Left lung (tissue), 14 donors: ENCODE results near the gene GOLGA3. TPM values are rescaled to one million over a fixed set of nuclear protein-coding genes. Genes with fewer than 3 reads are reported as not detected.
"Not testable (repeated sequence)": the region's sequence is repeated elsewhere in the genome, so short reads cannot be mapped to it uniquely, and the experiment has no call there.

Experiments
- ATAC-seq: fragments of 200-7000 bp; cut with Tn5 transposase; one replicate; pipeline ENCODE4 v1.9.1; 2020; ENCODE audit warnings: moderate library complexity
- DNase-seq, 4 donors: peaks; one replicate each; pipeline ENCODE4 v3.0.0-alpha.2; 2013 to 2020
- H3K27ac ChIP-seq, 2 donors: fragments of 200-600 bp; sonication (generic) in 1 of 2; one replicate each; pipeline versions ENCODE4 v1.5.0 to v1.8.0; 2020 to 2021
- H3K27me3 ChIP-seq, 2 donors: fragments of 200-600 bp; sonication (generic) in 1 of 2; one replicate each; pipeline versions ENCODE4 v1.5.0 to v1.8.0; 2020 to 2021
- H3K36me3 ChIP-seq, 2 donors: fragments of 200-600 bp; sonication (generic) in 1 of 2; one replicate each; pipeline versions ENCODE4 v1.5.0 to v1.8.0; 2020 to 2021
- H3K4me1 ChIP-seq, 2 donors: fragments of 200-600 bp; one replicate each; pipeline ENCODE4 v1.8.0; 2021
- H3K4me3 ChIP-seq, 2 donors: fragments of 200-600 bp; sonication (generic) in 1 of 2; one replicate each; pipeline versions ENCODE4 v1.5.0 to v1.8.0; 2020 to 2021; ENCODE audit warnings: mild to moderate bottlenecking in 1 of 2
- H3K9me3 ChIP-seq, 2 donors: fragments of 200-600 bp; sonication (generic) in 1 of 2; one replicate each; pipeline versions ENCODE4 v1.5.0 to v1.8.0; 2020 to 2021
- CTCF ChIP-seq, 2 donors: fragments of 200-600 bp; sonication (generic) in 1 of 2; IDR thresholded peaks; one replicate each; pipeline versions ENCODE4 v1.5.0 to v1.8.0; 2021; ENCODE audit warnings: antibody characterized with exemption in 2 of 2
- intact Hi-C, 2 donors: fragments of 100-400 bp; cut with DNase I; formaldehyde crosslinking; loops; one replicate each; pipeline versions ENCODE4 v1.11.2 to v1.14.2; 2022
- long read RNA-seq, 12 donors: library from polyadenylated mRNA in 2 of 12; unstranded in 2 of 12; transcript quantifications; one replicate each; pipeline ENCODE4 v2.0.0 and lab custom pipeline, GENCODE V29; 2019 to 2026
- polyA plus RNA-seq, 6 donors: library from polyadenylated mRNA; unstranded; fragments of 120-200 nt; gene quantifications; one replicate each; pipeline ENCODE4 v1.2.1, GENCODE V29; 2013; ENCODE audit not compliant: insufficient read length in 6 of 6
- total RNA-seq, 2 donors: library from RNA; stranded (reverse); fragmentation: NEBNext Ultra II Directional; extraction: Animal tissue kit (Norgen Biotek cat#: 25700); gene quantifications; one replicate each; pipeline ENCODE4 v1.2.1, GENCODE V29; 2021
- donor health status: DM: no; HTN: yes; CAD: no.
- donor health status: DM: no; HTN: no; CAD: no.

GOLGA3 gene
- total RNA-seq (10 to 100 TPM; 81.0 to 82.6 TPM), polyA plus RNA-seq (10 to 100 TPM; 40.6 to 54.6 (median 42.3) TPM)
- long read RNA-seq, donor 1, partial matches to known transcripts, result 5 of 6 reads
- long read RNA-seq, donor 1, other reads (novel, unspliced or antisense), result 0 of 6 reads
- long read RNA-seq, donor 2, result 0 reads
- long read RNA-seq, donor 3, result 0 reads
- long read RNA-seq, donor 4, partial matches to known transcripts, result 5 of 11 reads
- long read RNA-seq, donor 4, other reads (novel, unspliced or antisense), result 6 of 11 reads
- long read RNA-seq, donor 5, partial matches to known transcripts, result 18 of 19 reads
- long read RNA-seq, donor 5, other reads (novel, unspliced or antisense), result 0 of 19 reads
- long read RNA-seq, donor 6, result 0 reads
- long read RNA-seq, donor 7, partial matches to known transcripts, result 0 of 1 reads
- long read RNA-seq, donor 7, other reads (novel, unspliced or antisense), result 0 of 1 reads
- long read RNA-seq, donor 8, partial matches to known transcripts, result 21 of 21 reads
- long read RNA-seq, donor 8, other reads (novel, unspliced or antisense), result 0 of 21 reads
- long read RNA-seq, donor 9, result 0 reads
- long read RNA-seq, donor 10, partial matches to known transcripts, result 2 of 3 reads
- long read RNA-seq, donor 10, other reads (novel, unspliced or antisense), result 1 of 3 reads
- long read RNA-seq, donor 11, result 0 reads
- long read RNA-seq, donor 12, partial matches to known transcripts, result 7 of 7 reads
- long read RNA-seq, donor 12, other reads (novel, unspliced or antisense), result 0 of 7 reads

GRCh38 chr12:132828706-132829534 is at the start of gene GOLGA3:
Gene GOLGA3, minus strand, starts transcription at chr12:132828869. Its CDS starts 6,741 bp downstream, at chr12:132822128.
- H3K27ac ChIP-seq, result peak within 1 kb of the TSS; percentile 99
- intact Hi-C loops, result no loop called here
- no peaks in the 10 kb centered on the region for H3K9me3 ChIP-seq
- H3K27me3 ChIP-seq, result no peaks in the 10 kb centered on the region
- peaks cover 0 to 46% of the 10 kb centered on the region in 2 donors for H3K36me3 ChIP-seq
- peaks cover 5 to 30% of the 10 kb centered on the region in 2 donors for H3K4me1 ChIP-seq
- TF ChIP-seq CTCF (IDR thresholded peaks at IDR 0.05), result no peak
- peak within 1 kb of the TSS; percentile 88 to 94 for H3K4me3 ChIP-seq
- DNase-seq (peak; percentile 95 to 97 (median 96)), ATAC-seq (peak; percentile 97)

- H3K27ac ChIP-seq, intact Hi-C loops, H3K27me3 ChIP-seq, H3K9me3 ChIP-seq, H3K4me3 ChIP-seq, H3K4me1 ChIP-seq, ATAC-seq, DNase-seq: not testable (repeated sequence)
- H3K36me3 ChIP-seq, result peaks cover 3 to 100% of the 10 kb centered on the region in 2 donors
Measured at GRCh38 chr12:132874620-132875019, 46.0 kb upstream of the GOLGA3 start.

- TF ChIP-seq CTCF (IDR thresholded peaks at IDR 0.05), result no peak
- no peaks in the 10 kb centered on the region for H3K27me3 ChIP-seq
- no peaks in the 10 kb centered on the region for H3K9me3 ChIP-seq
- H3K4me3 ChIP-seq, result no peak overlapping the region
- ATAC-seq (no peak), DNase-seq (no peak)
- H3K4me1 ChIP-seq, result no peaks in the 10 kb centered on the region
- peaks cover 3 to 100% of the 10 kb centered on the region in 2 donors for H3K36me3 ChIP-seq
- intact Hi-C loops, result no loop called here
- no peak overlapping the region for H3K27ac ChIP-seq
Measured at GRCh38 chr12:132874175-132874574, 45.5 kb upstream of the GOLGA3 start.

GRCh38 chr12:132873724-132874123 is 45.1 kb upstream of the GOLGA3 start:
- no peak overlapping the region for H3K27ac ChIP-seq
- intact Hi-C loops, result no loop called here
- ATAC-seq, result no peak

More at GRCh38 chr12:132873724-132874123, 45.1 kb upstream of the GOLGA3 start:
- no peak for DNase-seq
- peaks cover 3 to 98% of the 10 kb centered on the region in 2 donors for H3K36me3 ChIP-seq
- H3K4me1 ChIP-seq, result no peaks in the 10 kb centered on the region
- no peak for TF ChIP-seq CTCF (IDR thresholded peaks at IDR 0.05)
- no peak overlapping the region for H3K4me3 ChIP-seq
- no peaks in the 10 kb centered on the region for H3K9me3 ChIP-seq
- no peaks in the 10 kb centered on the region for H3K27me3 ChIP-seq
